DMS79 treated with DMSO at 0.1 percent for 48 hours (cell line): Measurements from ENCODE around the gene MAML2.

Experiments used
- DNase-seq: peaks from one replicate; lab custom pipeline; 2025; lab: John Stamatoyannopoulos, UW

MAML2 gene

GRCh38 chr11:96155627-96156378, 187.2 kb downstream of the MAML2 start:
- no peak for DNase-seq

GRCh38 chr11:96154802-96155520, 188.0 kb downstream of the MAML2 start:
- DNase-seq = no peak

- no peak for DNase-seq
Measured at GRCh38 chr11:96152623-96153022, 190.4 kb downstream of the MAML2 start.

DNA sequence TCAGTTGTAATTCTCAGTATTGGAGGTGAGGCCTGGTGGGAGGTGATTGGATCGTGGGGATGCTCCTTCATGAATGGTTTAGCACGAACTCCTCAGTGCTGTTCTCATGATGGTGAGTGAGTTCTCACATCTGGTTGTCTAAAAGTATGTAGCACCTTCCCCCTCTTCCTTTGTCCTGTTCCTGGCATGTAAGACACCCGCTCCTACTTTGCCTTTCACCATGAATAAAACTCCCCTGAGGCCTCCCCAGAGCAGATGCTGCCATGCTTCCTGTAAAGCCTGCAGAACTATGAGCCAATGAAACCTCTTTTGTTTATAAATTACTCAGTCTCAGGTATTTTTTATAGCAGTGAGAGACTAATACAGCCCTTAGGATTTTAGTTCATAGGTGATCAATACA, 191.5 kb downstream of the MAML2 start:
- DNase-seq = no peak

GRCh38 chr11:96150609-96151008, 192.4 kb downstream of the MAML2 start:
- DNase-seq = no peak

- DNase-seq = no peak
Measured at GRCh38 chr11:96149743-96150555, 193.0 kb downstream of the MAML2 start.

GRCh38 chr11:96147906-96148486, 195.0 kb downstream of the MAML2 start:
- DNase-seq = no peak

DNA sequence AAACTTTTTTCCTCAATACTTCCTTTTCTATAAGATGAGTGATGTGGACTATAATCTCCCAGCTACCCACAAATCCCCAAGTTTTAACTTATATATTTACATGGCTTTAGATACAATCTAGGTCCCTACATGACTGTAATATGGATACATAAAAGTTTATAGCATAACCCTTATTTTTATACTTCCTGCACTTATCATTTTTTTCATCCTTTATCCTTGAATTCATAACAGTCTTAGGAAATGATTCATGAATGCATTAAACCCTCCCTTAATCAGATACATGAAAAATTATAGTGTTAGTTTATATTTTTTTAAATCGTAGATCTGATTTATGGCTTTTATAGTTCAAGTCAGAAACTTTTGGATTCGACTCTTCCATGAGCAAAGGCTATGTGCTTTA, 195.8 kb downstream of the MAML2 start:
- no peak for DNase-seq

DNA sequence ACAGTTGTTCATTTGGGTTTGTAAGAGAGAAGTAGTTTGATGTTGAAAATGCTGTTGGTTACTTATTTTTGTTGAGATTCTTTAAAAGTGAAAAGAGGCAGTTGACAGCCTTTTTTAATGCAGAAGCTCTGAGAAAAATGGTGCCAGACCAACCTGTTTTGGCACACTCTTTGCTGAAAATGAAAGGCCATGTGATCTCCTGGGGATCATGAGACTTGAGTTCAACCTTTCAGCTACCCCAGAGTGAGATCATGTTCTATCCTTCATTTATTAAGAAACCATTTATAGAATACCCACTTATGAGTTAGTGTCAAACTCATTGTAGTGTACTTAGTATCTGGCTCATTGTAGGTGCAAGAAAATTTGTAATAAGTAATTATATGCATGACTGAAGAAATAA, 196.2 kb downstream of the MAML2 start:
- DNase-seq = no peak

DNA sequence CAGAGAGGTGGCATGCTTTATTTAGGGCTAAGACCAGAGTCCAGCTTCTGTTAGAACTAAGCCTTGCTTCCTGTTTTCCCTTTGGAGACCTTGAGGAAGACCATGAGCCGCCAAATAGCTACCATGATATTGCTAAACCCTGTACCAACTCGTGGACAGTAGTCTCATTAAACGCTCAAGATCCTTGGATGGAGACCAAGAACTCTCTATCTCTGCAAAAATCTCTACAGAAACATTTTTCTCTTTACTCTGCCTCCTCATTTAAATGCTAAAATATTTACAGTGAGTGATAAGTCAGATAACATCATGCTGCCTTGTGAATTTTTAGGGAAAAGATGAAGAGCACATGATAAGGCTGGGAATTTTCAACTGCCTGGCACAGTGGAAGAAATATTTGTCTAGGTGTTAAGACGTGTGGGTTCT, 197.8 kb downstream of the MAML2 start:
- no peak for DNase-seq

- no peak for DNase-seq
Measured at GRCh38 chr11:96144553-96144952, 198.4 kb downstream of the MAML2 start.

DNA sequence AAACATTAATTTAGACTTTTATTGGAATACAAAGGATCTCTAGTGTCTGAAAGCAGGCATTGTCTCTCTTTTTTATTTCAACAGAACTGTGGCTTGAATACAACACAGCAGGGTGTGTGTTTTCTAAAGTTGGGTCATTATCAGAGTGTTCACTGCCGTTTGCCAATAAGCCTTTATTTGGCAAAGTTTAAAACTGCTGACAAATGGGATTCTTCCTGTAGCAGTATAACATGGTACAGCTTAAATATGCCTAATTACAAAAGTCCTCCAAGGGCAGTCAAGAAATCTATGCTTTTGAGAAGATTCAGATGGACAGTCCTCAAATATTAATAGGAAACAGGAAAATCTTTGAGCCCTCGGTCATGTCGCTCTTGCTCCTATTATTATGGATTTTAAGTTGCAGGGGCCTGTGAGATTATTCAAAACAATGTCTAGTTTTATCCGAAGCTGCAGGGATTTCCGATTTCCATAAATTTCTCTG, 199.9 kb downstream of the MAML2 start:
- no peak for DNase-seq

DNA sequence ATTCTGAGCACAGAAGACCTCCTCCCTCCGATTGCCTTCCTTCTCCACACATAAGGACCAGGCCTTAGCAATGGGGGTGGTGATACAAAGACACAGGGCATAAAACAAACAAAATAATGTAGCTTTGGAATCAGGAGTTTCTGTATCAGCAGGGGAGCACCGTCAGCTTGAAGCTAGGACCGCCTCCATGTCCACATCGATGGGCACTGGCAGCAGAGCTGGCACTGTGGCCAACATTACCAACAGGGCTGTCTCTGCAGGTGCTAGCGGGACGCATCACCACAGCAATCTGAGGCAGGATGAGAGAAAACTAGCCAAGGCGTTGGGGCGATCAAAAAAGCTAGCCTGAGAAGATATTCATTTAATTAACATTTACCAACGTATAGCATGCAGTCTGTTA, 201.4 kb downstream of the MAML2 start:
- DNase-seq = no peak

DNA sequence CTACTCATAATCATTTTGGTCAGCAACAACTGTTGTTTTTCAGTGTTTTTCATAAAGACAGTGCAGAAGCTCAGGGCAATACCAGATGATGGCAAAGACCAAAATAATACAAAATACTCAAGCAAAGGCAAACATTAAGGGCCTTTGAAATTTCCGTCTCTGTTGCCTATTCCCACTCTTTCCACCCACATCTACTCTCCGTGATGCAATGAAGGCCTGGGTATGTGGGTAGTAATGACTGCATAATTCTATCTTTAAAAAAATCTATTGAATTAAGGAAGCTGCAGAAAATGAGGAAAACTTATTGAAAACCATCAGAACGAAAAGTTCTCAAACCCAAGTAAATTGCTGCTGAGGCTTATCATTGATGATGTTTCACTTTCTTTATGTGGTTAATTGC, 203.3 kb downstream of the MAML2 start:
- DNase-seq = no peak

DNA sequence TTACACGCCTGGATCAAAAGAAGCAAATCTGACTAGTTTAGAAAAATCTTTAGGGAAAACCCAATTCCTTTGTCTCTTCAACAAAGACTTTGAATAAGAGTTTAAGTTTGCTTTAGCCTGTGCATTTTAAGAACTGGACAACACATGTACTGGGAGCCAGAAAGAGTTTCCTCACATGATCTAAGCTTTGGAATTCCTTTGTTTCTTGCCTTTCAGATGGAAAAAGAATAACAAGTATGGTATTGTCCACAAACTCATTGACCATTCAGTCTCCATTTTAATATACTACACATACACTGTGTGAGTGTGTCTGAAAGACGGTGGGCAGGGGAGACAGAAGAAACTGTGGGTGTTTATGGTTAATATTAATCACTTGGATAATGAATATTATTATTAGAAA, 205.6 kb downstream of the MAML2 start:
- no peak for DNase-seq

DNA sequence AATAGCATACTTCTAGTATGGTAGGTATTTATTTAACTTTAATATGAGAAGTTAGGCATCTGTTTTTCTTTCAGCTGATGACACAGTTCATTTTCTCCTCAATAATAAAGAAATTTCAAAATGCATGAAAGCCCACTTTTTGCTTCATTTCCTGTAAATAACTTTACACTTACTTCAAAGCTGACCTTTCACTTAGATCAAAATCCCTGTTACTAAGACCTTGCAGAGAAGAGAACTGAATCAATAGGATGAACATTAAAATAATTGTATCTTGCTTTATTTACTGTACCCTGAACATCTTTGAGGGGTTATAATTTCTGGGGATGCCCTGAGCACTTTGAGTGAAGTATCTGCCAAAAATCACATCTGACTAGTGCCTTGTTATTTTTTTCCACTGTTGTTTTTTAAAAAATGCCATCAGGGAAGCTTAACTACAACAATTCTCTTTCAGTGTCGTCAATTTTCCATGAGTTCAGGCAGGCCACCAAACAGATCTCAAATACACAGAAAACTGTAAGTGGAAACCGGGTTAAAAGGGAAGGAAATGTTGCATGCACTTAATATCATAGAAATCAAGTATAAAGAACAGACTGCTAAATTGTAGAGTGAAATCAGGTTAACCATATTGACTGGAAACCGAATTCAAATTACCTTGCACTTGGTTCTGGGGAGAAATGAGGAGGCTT, 206.2 kb downstream of the MAML2 start:
- DNase-seq = no peak

GRCh38 chr11:96134602-96135001, 208.4 kb downstream of the MAML2 start:
- no peak for DNase-seq

DNA sequence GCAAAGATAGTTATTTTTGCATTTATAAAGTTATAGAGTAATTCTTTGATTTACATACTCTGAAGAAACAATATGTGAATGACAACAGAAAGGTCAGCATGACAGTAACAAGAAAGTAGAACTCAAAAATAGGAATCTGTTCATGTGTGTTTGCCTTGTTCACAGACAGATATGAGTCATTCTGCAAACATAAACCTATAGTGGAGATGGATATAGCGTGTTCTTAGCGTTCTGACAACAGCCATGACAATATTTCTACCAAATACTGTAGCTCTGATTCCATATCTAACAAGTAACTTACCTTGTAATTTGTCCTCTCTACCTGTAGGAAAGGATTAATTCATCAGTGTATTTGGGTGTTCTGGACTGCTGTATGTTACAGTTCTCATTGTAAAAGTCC, 210.6 kb downstream of the MAML2 start:
- DNase-seq = no peak

- no peak for DNase-seq
Measured at GRCh38 chr11:96130061-96130620, 212.9 kb downstream of the MAML2 start.

DNA sequence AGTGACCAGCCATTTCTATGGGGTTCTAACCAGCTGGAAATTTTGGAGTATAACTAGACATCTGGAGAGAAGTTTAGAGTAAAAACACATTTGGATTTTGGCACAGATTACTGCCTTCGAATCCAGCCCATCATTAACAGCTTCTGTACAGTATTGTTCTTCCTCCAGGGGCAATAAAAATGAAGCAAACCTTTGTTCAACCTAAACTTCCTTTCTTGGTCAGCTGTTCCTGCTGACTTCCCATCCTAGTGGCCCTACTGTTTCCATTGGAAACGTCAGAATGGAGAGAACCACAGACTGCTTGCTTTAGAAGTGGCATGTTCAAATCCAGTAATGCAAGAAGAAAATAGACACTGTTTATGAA, 215.4 kb downstream of the MAML2 start:
- no peak for DNase-seq

GRCh38 chr11:96126917-96127595, 215.9 kb downstream of the MAML2 start:
- DNase-seq = no peak
